HG03521 (cell line): ENCODE measurements around the gene ANKMY1.
"Not testable (repeated sequence)": the region's sequence is repeated elsewhere in the genome, so short reads cannot be mapped to it uniquely, and the experiment has no call there.

ENCODE experiments used
- ATAC-seq: cut with Tn5 transposase; IDR thresholded peaks from one replicate; pipeline ENCODE4 v1.9.1; 2021; ENCODE audit warnings: mild to moderate bottlenecking, moderate library complexity; ENCODE audit not compliant: unreplicated experiment

ANKMY1 gene

GRCh38 chr2:240507060-240507777 lies 50.6 kb downstream of the ANKMY1 start:
- no peak for ATAC-seq

DNA sequence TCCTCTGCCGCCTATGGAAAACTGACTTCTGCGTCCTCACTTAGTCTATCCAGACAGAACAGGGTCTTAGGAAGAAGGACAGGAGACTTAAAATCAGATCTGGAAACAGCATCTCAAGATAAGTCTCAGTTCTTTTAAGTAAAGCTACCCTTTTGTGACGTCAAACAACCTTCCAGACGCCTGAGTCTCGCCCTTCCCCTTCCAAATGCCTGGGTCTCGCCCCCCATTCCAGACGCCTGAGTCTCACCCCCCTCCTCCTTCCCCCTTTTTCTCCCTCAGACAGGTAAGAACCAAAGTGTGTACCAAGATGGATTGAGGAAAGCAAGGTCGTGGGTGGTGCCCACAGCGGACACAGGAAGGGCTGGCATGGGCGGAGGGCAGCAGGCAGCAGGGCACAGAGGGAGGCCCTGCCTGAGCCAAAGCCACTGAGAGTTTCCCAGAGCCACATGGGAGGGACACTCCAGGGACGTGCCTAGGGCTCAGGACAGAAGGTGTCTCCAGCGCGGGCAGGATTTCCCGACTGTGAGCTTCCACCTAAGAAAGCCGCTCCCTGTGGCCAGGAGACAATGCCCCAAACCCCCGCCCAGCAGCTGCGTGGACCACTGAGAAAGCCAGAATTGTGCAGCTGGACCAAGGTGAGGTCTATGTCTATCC lies 51.3 kb downstream of the ANKMY1 start:
- ATAC-seq, result no peak

- no peak for ATAC-seq
Measured at GRCh38 chr2:240505910-240506309, 51.9 kb downstream of the ANKMY1 start.

- ATAC-seq, result no peak
Measured at GRCh38 chr2:240503848-240504247, 53.9 kb downstream of the ANKMY1 start.

DNA sequence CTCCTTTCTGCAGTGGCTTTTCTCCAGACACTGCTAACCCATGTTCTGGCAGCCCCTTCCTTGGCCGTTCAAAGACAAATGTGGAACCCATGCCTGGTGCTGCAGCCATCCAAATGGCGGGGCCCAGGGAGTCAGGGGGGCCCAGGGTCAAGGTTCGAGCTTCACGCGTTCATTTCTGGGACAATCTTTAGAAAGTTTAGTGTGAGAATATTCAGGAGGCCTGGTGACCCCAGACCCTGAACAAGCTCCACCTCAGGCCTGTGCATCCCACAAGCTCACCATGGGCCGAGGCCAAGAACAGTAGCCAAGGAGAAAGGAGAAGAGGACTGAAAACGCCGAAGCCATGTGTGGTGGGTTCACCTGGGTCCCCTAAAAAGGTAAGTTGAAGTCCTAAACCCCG lies 54.4 kb downstream of the ANKMY1 start:
- no peak for ATAC-seq

DNA sequence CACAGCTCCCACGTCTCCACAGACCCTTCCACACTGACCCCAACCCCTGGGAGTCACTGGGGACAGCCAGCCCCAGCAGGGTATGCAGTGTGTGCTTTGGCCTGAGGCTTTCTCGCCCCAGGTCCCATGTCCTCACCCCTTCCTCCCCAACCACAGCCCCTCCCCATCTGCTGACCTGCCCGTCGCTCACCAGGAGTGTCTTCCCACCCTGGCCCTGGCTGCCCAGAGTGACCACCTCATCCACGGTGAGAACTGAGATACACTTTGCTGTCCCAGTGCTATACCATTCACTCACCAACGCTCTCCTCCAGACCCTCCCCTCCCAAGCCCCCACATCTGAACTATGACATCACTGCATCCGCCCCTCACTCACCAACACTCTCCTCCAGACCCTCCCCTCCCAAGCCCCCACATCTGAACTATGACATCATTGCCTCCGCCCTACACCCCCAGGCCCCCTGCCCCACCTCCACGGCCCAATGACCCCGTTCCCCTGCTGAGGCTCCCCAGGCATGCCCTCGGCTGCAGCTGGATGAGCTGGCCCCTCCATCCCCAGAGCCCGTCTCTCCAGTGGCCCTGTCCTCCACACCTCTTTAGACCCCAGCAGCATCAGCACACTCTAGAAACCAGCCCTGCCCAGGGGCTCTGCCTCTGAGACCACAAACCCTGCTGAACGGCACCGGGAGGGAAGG lies 55.2 kb downstream of the ANKMY1 start:
- ATAC-seq, result no peak

DNA sequence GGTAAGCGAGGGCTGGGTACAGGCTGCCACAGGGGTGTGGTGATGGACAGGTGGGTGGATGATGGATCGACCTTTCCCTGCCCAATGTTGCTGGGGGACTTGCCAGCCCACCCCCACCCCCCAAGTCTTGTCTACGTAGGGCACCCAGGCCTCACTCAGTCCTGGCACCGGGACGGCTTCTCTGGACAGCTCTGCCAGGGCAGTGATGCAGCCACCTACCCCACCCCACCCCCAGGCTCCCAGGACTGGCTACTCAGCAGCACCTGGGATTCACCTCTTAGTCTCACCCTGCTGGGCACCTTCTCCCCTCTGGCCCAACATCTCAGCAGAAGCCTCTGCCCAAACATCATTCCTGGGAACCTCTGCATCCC lies 55.7 kb downstream of the ANKMY1 start:
- ATAC-seq, result no peak

GRCh38 chr2:240501531-240501991 lies 56.2 kb downstream of the ANKMY1 start:
- ATAC-seq, result no peak

GRCh38 chr2:240500561-240501423 lies 57.0 kb downstream of the ANKMY1 start:
- ATAC-seq, result no peak

DNA sequence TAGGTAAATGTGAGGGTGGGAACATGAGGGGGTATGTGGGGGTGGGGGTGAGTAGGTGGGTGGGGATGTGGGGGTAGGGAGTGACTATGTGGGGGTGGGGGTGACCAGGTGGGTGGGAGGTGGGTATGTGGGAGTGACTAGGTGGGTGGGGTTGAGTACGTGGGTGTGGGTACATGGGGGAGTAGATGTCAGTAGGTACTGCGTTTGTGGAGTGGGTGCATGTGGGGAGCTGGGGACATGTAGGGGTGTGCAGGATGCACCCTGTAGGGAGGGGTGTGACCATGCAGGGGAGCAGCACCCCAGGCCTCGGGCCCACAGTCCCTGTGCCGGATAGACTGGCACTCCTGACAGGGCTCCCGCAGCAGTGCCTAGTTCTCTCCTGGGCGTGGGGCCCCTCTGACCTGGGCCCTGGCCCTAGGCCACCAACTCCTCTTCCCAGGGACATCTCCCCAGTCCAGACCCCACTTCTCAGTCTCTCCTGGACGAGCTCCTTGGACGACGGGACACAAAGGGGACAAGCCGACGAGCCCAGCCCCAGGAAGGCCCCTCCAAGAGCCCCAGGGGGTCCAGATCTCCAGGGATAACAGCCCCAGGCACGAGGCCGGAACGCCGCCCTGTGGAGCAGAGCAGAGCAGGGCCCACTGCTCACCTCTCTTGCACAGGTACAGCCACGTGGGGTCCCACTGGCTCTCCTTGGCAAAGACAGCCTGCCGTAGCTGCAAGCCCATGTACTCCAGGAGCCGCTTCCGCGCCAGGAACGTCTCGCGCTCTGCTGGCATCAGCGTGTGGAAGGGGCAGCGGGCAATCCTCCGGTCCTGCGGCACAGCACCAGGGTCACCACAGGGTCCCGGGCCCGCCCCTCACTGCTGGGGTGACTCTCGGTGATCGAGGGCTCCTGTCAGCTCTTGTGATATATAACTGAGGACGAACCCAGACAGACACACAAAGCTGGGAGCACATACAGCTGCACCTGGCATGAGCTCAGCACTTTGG lies 58.2 kb downstream of the ANKMY1 start:
- no peak for ATAC-seq

GRCh38 chr2:240498958-240499260 lies 58.9 kb downstream of the ANKMY1 start:
- no peak for ATAC-seq

GRCh38 chr2:240498171-240498957 lies 59.4 kb downstream of the ANKMY1 start:
- no peak for ATAC-seq

GRCh38 chr2:240497082-240497481 lies 60.7 kb downstream of the ANKMY1 start:
- not testable (repeated sequence) for ATAC-seq

- not testable (repeated sequence) for ATAC-seq
Measured at GRCh38 chr2:240494942-240495341, 62.8 kb downstream of the ANKMY1 start.

- no peak for ATAC-seq
Measured at GRCh38 chr2:240494194-240494793, 63.5 kb downstream of the ANKMY1 start.

- ATAC-seq, result no peak
Measured at GRCh38 chr2:240491483-240491882, 66.3 kb downstream of the ANKMY1 start.

DNA sequence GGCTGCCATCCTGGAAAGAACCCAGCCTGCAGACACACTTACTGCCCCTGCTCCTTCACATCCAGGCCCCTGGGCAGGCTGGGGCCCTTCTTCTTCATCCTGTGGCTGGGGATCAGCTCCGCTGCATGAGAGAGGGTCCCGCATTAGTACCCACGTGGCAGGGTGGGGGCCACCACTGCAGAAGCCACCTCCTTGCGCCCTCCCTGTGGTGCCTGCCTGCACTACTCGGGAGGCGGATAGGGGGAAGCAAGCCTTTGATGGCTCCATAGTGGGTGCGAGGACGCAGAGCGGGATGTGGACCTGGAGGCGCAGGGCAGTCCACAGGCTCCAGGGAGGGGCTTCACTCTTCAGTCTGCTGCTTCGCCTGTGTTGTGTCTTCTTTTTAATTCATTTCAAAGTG lies 75.6 kb downstream of the ANKMY1 start:
- ATAC-seq, result no peak

DNA sequence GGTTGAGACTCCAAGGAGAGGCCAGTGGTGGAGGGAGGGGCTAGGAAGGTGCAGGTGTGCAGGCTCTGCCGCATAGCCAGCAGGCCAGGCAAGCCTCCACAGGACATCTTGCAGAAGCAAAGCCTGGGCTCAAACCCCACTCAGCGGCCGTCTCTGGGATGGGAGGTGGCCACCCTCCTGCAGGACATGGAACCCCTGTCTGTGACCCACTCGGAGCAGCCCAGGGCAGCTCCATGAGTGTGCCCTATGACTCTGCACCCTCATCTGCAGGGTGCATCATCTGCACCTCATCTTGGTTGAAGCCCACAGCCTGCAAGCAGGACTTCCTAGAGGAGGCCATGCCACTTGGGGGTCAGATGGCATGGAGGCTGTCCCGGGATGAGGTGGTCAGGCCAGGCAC lies 76.1 kb downstream of the ANKMY1 start:
- no peak for ATAC-seq
